SK-N-SH treated with all-trans-retinoic acid at 6 μM for 48 hours (cell line): ENCODE measurements around the gene SFT2D3.

Source experiments
- CSRNP3 ChIP-seq: fragments of 250-450 bp; sonication (Bioruptor Pico); IDR thresholded peaks from 2 replicates; pipeline ENCODE4 v1.5.1; 2021; ENCODE audit warnings: mild to moderate bottlenecking, moderate library complexity
- ISL1 ChIP-seq: fragments of 250-450 bp; sonication (Bioruptor Pico); IDR thresholded peaks from 2 replicates; pipeline ENCODE4 v2.1.2; 2022; ENCODE audit warnings: mild to moderate bottlenecking, moderate library complexity
- SNAI2 ChIP-seq: fragments of 250-450 bp; sonication (Bioruptor Pico); IDR thresholded peaks from 2 replicates; pipeline ENCODE4 v1.5.0; 2020; ENCODE audit warnings: mild to moderate bottlenecking, moderate library complexity
- ZFP3 ChIP-seq: fragments of 250-450 bp; sonication (Bioruptor Pico); IDR thresholded peaks from 2 replicates; pipeline ENCODE4 v1.5.0; 2020; ENCODE audit warnings: mild to moderate bottlenecking, moderate library complexity
- ZFP30 ChIP-seq: fragments of 450-650 bp; formaldehyde crosslinking; IDR thresholded peaks from 2 replicates; pipeline ENCODE4 v1.5.0; 2022; ENCODE audit warnings: mild to moderate bottlenecking, moderate library complexity

DNA sequence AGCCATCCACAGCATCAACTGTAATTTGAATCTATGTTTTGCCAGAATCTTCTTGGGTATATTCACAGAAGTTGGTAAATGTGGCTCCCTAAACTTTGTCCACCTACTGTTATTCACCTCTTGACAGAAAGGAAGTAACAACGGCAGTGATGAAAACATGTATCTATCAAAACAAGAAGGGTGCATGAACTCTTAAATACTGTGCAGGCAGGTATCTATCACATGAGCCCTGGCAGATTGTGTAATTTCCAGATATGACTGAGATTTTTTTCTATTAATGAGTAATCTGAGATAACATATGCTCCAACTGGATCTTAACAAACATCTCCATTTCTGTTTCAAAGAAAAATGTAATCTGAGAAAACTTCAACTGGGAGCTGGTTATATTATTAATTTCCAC is 36.6 kb downstream of the SFT2D3 start:
- TF ChIP-seq ZFP3 (CRISPR knock-in tag): no peak
- TF ChIP-seq ISL1 (CRISPR knock-in tag): no peak
- TF ChIP-seq SNAI2: no peak
- TF ChIP-seq CSRNP3 (CRISPR knock-in tag): no peak
- no peak for TF ChIP-seq ZFP30 (CRISPR knock-in tag)
